ENCODE results near the gene HNRNPA1L2. TPM values are rescaled to one million over a fixed set of nuclear protein-coding genes. Genes with fewer than 3 reads are reported as not detected.

HNRNPA1L2 gene
- total and polyA plus RNA-seq, 2 of the 8 experiments (the other 6 are each of a cell fraction or from before 2014, with no cell fraction given) = 3.7 to 8.9 TPM

DNA sequence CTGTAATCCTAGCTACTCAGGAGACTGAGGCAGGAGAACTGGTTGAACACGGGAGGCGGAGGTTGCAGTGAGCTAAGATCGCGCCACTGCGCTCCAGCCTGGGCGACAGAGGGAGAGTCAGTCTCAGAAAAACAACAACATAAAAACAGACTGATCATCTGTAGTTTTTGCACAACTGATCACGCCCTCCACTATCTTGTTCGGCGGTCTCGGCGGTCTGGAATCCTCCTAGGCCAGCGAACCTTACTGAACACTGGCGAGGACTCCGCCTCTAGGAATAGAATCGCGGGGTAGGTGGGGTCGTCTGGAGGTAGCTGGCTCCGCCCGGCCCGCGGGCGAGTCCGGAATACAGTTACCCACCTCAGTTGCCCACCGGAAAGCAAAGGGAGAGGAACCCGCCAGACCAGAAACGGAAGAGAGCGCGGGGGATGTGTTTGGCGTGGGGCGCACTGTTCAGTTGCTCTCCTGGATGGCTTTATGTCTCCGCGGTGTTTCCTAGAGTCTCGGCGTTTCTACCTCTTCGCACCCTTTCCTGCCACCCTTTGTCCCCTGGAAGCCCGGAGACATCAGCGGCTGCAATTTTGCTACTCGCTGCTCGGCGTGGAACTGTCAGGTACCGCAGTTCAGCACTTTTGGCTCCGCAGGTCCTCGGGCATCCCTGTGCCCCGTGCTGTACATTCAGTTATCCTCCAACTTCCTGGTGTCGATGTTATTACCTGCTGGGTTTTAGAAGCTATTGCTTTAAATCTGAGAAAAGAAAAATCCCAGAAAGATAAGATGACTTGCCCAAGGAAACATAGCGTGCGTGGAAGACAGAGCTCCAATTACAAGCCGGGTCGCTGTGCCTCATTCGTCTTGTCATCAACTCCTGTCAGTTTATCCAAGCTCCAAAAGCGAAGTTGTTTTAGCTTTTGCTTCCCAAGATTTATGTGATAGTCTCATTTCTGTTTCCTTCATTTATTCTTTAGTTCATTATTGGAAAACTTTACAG is 24.9 kb upstream of the HNRNPA1L2 start (continued):
- TF ChIP-seq, protein P1, sequence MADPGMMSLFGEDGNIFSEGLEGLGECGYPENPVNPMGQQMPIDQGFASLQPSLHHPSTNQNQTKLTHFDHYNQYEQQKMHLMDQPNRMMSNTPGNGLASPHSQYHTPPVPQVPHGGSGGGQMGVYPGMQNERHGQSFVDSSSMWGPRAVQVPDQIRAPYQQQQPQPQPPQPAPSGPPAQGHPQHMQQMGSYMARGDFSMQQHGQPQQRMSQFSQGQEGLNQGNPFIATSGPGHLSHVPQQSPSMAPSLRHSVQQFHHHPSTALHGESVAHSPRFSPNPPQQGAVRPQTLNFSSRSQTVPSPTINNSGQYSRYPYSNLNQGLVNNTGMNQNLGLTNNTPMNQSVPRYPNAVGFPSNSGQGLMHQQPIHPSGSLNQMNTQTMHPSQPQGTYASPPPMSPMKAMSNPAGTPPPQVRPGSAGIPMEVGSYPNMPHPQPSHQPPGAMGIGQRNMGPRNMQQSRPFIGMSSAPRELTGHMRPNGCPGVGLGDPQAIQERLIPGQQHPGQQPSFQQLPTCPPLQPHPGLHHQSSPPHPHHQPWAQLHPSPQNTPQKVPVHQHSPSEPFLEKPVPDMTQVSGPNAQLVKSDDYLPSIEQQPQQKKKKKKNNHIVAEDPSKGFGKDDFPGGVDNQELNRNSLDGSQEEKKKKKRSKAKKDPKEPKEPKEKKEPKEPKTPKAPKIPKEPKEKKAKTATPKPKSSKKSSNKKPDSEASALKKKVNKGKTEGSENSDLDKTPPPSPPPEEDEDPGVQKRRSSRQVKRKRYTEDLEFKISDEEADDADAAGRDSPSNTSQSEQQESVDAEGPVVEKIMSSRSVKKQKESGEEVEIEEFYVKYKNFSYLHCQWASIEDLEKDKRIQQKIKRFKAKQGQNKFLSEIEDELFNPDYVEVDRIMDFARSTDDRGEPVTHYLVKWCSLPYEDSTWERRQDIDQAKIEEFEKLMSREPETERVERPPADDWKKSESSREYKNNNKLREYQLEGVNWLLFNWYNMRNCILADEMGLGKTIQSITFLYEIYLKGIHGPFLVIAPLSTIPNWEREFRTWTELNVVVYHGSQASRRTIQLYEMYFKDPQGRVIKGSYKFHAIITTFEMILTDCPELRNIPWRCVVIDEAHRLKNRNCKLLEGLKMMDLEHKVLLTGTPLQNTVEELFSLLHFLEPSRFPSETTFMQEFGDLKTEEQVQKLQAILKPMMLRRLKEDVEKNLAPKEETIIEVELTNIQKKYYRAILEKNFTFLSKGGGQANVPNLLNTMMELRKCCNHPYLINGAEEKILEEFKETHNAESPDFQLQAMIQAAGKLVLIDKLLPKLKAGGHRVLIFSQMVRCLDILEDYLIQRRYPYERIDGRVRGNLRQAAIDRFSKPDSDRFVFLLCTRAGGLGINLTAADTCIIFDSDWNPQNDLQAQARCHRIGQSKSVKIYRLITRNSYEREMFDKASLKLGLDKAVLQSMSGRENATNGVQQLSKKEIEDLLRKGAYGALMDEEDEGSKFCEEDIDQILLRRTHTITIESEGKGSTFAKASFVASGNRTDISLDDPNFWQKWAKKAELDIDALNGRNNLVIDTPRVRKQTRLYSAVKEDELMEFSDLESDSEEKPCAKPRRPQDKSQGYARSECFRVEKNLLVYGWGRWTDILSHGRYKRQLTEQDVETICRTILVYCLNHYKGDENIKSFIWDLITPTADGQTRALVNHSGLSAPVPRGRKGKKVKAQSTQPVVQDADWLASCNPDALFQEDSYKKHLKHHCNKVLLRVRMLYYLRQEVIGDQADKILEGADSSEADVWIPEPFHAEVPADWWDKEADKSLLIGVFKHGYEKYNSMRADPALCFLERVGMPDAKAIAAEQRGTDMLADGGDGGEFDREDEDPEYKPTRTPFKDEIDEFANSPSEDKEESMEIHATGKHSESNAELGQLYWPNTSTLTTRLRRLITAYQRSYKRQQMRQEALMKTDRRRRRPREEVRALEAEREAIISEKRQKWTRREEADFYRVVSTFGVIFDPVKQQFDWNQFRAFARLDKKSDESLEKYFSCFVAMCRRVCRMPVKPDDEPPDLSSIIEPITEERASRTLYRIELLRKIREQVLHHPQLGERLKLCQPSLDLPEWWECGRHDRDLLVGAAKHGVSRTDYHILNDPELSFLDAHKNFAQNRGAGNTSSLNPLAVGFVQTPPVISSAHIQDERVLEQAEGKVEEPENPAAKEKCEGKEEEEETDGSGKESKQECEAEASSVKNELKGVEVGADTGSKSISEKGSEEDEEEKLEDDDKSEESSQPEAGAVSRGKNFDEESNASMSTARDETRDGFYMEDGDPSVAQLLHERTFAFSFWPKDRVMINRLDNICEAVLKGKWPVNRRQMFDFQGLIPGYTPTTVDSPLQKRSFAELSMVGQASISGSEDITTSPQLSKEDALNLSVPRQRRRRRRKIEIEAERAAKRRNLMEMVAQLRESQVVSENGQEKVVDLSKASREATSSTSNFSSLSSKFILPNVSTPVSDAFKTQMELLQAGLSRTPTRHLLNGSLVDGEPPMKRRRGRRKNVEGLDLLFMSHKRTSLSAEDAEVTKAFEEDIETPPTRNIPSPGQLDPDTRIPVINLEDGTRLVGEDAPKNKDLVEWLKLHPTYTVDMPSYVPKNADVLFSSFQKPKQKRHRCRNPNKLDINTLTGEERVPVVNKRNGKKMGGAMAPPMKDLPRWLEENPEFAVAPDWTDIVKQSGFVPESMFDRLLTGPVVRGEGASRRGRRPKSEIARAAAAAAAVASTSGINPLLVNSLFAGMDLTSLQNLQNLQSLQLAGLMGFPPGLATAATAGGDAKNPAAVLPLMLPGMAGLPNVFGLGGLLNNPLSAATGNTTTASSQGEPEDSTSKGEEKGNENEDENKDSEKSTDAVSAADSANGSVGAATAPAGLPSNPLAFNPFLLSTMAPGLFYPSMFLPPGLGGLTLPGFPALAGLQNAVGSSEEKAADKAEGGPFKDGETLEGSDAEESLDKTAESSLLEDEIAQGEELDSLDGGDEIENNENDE (IDR thresholded peaks at IDR 0.05; ENCODE audit: insufficient replicate concordance, low read length) = no peak
- TF ChIP-seq YY1 (IDR thresholded peaks at IDR 0.05; ENCODE audit: low read depth, low read length) = peak; percentile 55; the same call in 1 of the 2 replicates
- TF ChIP-seq GTF2F1 (IDR thresholded peaks at IDR 0.05; ENCODE audit: borderline replicate concordance, low read depth, low read length) = no peak
- no peak for TF ChIP-seq TEAD4 (IDR thresholded peaks at IDR 0.05; ENCODE audit: low read depth, low read length)
- peak; percentile 67 for TF ChIP-seq ASH2L (IDR thresholded peaks at IDR 0.05; ENCODE audit: low read length)
- TF ChIP-seq SP4 (IDR thresholded peaks at IDR 0.05; ENCODE audit: low read length) = no peak
- no peak for TF ChIP-seq RFX5 (IDR thresholded peaks at IDR 0.05; ENCODE audit: borderline replicate concordance, low read depth, low read length)
- no peak for TF ChIP-seq CEBPB (IDR thresholded peaks at IDR 0.05; ENCODE audit: low read depth, low read length)
- TF ChIP-seq BCL11A (IDR thresholded peaks at IDR 0.05; ENCODE audit: low read depth in 2 of 2, low read length in 2 of 2) = no peak
- peak; percentile 49; the same call in 1 of the 2 replicates for TF ChIP-seq POLR2AphosphoS5 (IDR thresholded peaks at IDR 0.05; ENCODE audit: low read depth, low read length)
- peak; percentile 43 for TF ChIP-seq CREB1 (IDR thresholded peaks at IDR 0.05)

Data from H1 (cell line).